Peyer's patch (tissue), 4 donors: ENCODE results near the gene PLIN3. TPM values are rescaled to one million over a fixed set of nuclear protein-coding genes. Genes with fewer than 3 reads are reported as not detected.

Source experiments
- DNase-seq, 3 donors: peaks; one replicate each; pipeline ENCODE4 v3.0.0-alpha.2; 2017 to 2019
- H3K27ac ChIP-seq, 4 donors: fragments of 200-600 bp; sonication (generic); one replicate each; pipeline ENCODE4 v1.5.1; 2016 to 2019
- H3K27me3 ChIP-seq, 2 donors: fragments of 200-600 bp; sonication (generic); one replicate each; pipeline ENCODE4 v1.5.1; 2019
- H3K36me3 ChIP-seq, 3 donors: fragments of 200-600 bp; sonication (generic); one replicate each; pipeline ENCODE4 v1.5.1; 2016 to 2019
- H3K4me1 ChIP-seq, 4 donors: fragments of 200-600 bp; sonication (generic); one replicate each; pipeline ENCODE4 v1.5.1; 2016 to 2019
- H3K4me3 ChIP-seq, 4 donors: fragments of 200-600 bp; sonication (generic); 1 replicate in 3 of 4; 2 replicates in 1 of 4; pipeline ENCODE4 v1.5.1; 2016 to 2019; ENCODE audit warnings: mild to moderate bottlenecking in 1 of 4
- H3K9me3 ChIP-seq, 4 donors: fragments of 200-600 bp; sonication (generic); one replicate each; pipeline ENCODE4 v1.5.1; 2016 to 2019; ENCODE audit warnings: mild to moderate bottlenecking in 1 of 4
- CTCF ChIP-seq, 6 experiments: fragments of 450-650 bp in 4 of 6; fragments of 200-600 bp in 2 of 6; sonication (generic) in 1 of 6; IDR thresholded peaks; one replicate each; pipeline ENCODE4 v1.5.1; 2017 to 2019; ENCODE audit warnings: antibody characterized with exemption in 6 of 6, mild to moderate bottlenecking in 3 of 6, moderate library complexity in 1 of 6
- POLR2A ChIP-seq, 2 donors: fragments of 450-650 bp; IDR thresholded peaks; one replicate each; pipeline ENCODE4 v1.5.1; 2017; ENCODE audit warnings: antibody characterized with exemption in 2 of 2, mild to moderate bottlenecking in 2 of 2, moderate library complexity in 2 of 2
- total RNA-seq, 4 donors: library from RNA; depleted of rRNA; stranded (reverse); fragments of >200 nt; gene quantifications; one replicate each; pipeline ENCODE4 v1.1.0, GENCODE V29; 2016

Gene PLIN3
- total RNA-seq, 4 donors from 2014 or later: 22.3 to 150 (median 108) TPM

- peak within 1 kb of the TSS in 2 of 4 donors; percentile 27 to 36 for H3K27ac ChIP-seq
- peak in 1 of 3 donors; percentile 56 for DNase-seq
- no peaks in the 10 kb centered on the region for H3K9me3 ChIP-seq
- H3K4me3 ChIP-seq: peak within 1 kb of the TSS; percentile 77 to 97 (median 80)
- no peaks in the 10 kb centered on the region for H3K27me3 ChIP-seq
- H3K4me1 ChIP-seq: peaks cover 0 to 36% (median 24%) of the 10 kb centered on the region in 4 donors
- no peak for TF ChIP-seq POLR2A (IDR thresholded peaks at IDR 0.05)
- no peak for TF ChIP-seq CTCF (IDR thresholded peaks at IDR 0.05)
- H3K36me3 ChIP-seq: no peaks in the 10 kb centered on the region
Observed at GRCh38 chr19:4909156-4909896, 41.9 kb upstream of the PLIN3 start, which contains the start of gene UHRF1. TSS of gene UHRF1 (plus strand) at chr19:4909501. CDS start at chr19:4910886, 1,385 bp downstream.

GRCh38 chr19:4908781-4909155, 41.3 kb upstream of the PLIN3 start:
- TF ChIP-seq POLR2A (IDR thresholded peaks at IDR 0.05): no peak
- no peak for TF ChIP-seq CTCF (IDR thresholded peaks at IDR 0.05)
- Histone ChIP-seq H3K27ac (no peak overlapping the region), H3K4me3 (no peak overlapping the region), H3K36me3 (no peaks in the 10 kb centered on the region), H3K9me3 (no peaks in the 10 kb centered on the region), H3K27me3 (no peaks in the 10 kb centered on the region), H3K4me1 (peaks cover 0 to 36% (median 24%) of the 10 kb centered on the region in 4 donors)
- no peak for DNase-seq

- no peak for DNase-seq
- H3K27me3 ChIP-seq: no peaks in the 10 kb centered on the region
- TF ChIP-seq CTCF (IDR thresholded peaks at IDR 0.05) (no peak), POLR2A (IDR thresholded peaks at IDR 0.05) (no peak)
- H3K36me3 ChIP-seq: no peaks in the 10 kb centered on the region
- H3K27ac ChIP-seq: no peak overlapping the region
- no peak overlapping the region for H3K4me3 ChIP-seq
- H3K9me3 ChIP-seq: no peaks in the 10 kb centered on the region
- H3K4me1 ChIP-seq: peaks cover 0 to 36% (median 24%) of the 10 kb centered on the region in 4 donors
Observed at GRCh38 chr19:4908360-4908759, 40.9 kb upstream of the PLIN3 start.

GRCh38 chr19:4906963-4907362, 39.5 kb upstream of the PLIN3 start:
- H3K4me3 ChIP-seq: no peak overlapping the region
- TF ChIP-seq POLR2A (IDR thresholded peaks at IDR 0.05) (no peak), CTCF (IDR thresholded peaks at IDR 0.05) (no peak)
- no peaks in the 10 kb centered on the region for H3K36me3 ChIP-seq
- H3K4me1 ChIP-seq: peaks cover 0 to 29% (median 24%) of the 10 kb centered on the region in 4 donors
- no peak overlapping the region for H3K27ac ChIP-seq
- no peak for DNase-seq
- no peaks in the 10 kb centered on the region for H3K27me3 ChIP-seq
- H3K9me3 ChIP-seq: no peaks in the 10 kb centered on the region

- Histone ChIP-seq H3K4me3 (no peak overlapping the region), H3K36me3 (no peaks in the 10 kb centered on the region), H3K27ac (no peak overlapping the region), H3K9me3 (no peaks in the 10 kb centered on the region), H3K4me1 (peaks cover 0 to 10% (median 6%) of the 10 kb centered on the region in 4 donors), H3K27me3 (no peaks in the 10 kb centered on the region)
- DNase-seq: no peak
- TF ChIP-seq POLR2A (IDR thresholded peaks at IDR 0.05) (no peak), CTCF (IDR thresholded peaks at IDR 0.05) (no peak)
Observed at GRCh38 chr19:4904481-4904880, 37.0 kb upstream of the PLIN3 start.
